ENCODE data around the gene RGPD5. TPM values are rescaled to one million over a fixed set of nuclear protein-coding genes. Genes with fewer than 3 reads are reported as not detected.
"Not testable (repeated sequence)": the region's sequence is repeated elsewhere in the genome, so short reads cannot be mapped to it uniquely, and the experiment has no call there.

Gene RGPD5
- total and polyA plus RNA-seq, 2 donors, result 7.4 to 11.1 TPM

- no CpG with 5 or more reads among the region's 8 CpGs for WGBS
- not testable (repeated sequence) for DNase-seq (ENCODE audit: low read depth in 6 of 9, low spot score in 9 of 9); H3K36me3 ChIP-seq (ENCODE audit: control insufficient read depth in 2 of 2, insufficient read depth in 2 of 2, low read length in 1 of 2); H3K4me1 ChIP-seq (ENCODE audit: control insufficient read depth in 2 of 2, insufficient read depth in 2 of 2, low read length in 2 of 2); H3K27me3 ChIP-seq (ENCODE audit: control insufficient read depth in 2 of 2, insufficient read depth in 1 of 2, low read length in 1 of 2); H3K27ac ChIP-seq (ENCODE audit: low read depth in 1 of 2, low read length in 1 of 2); H3K9me3 ChIP-seq (ENCODE audit: control insufficient read depth in 2 of 2, insufficient read depth in 1 of 2, low read length in 1 of 2); H3K4me3 ChIP-seq (ENCODE audit: low read length in 2 of 2)
These were observed 111.7 kb downstream of the RGPD5 start for GRCh38 chr2:109905796-109906195.

Other genes starting within 250 kb of the RGPD5 start
- 27.3 TPM for gene SEPTIN10, start 180.3 kb upstream of the RGPD5 start, total RNA-seq
- 42.4 TPM for gene SEPTIN10, start 180.3 kb upstream of the RGPD5 start, polyA plus RNA-seq
- gene SOWAHC, start 179.9 kb upstream of the RGPD5 start, total RNA-seq, result 7.3 TPM
- 7.4 TPM for gene SOWAHC, start 179.9 kb upstream of the RGPD5 start, polyA plus RNA-seq
- gene LIMS3, start 104.4 kb downstream of the RGPD5 start, total RNA-seq, result 0.94 TPM
- gene LIMS3, start 104.4 kb downstream of the RGPD5 start, polyA plus RNA-seq, result 0.59 TPM